HUES6 (cell line): ENCODE results near the gene ODAD3.
"Not testable (repeated sequence)": the region's sequence is repeated elsewhere in the genome, so short reads cannot be mapped to it uniquely, and the experiment has no call there.

Experiments used
- H3K27ac ChIP-seq: 2 replicates; pipeline ENCODE4 v1.7.0; 2013; ENCODE audit warnings: low read depth, mild to moderate bottlenecking, low read length, inconsistent platforms
- H3K27me3 ChIP-seq: 2 replicates; pipeline ENCODE4 v1.6.1; 2013; ENCODE audit warnings: low read length; ENCODE audit not compliant: control insufficient read depth, insufficient read depth
- H3K36me3 ChIP-seq: 2 replicates; pipeline ENCODE4 v1.6.1; 2013; ENCODE audit warnings: low read length; ENCODE audit not compliant: control insufficient read depth, insufficient read depth
- H3K4me1 ChIP-seq: 2 replicates; pipeline ENCODE4 v1.6.1; 2013; ENCODE audit warnings: low read length; ENCODE audit not compliant: control insufficient read depth, insufficient read depth
- H3K4me3 ChIP-seq: 2 replicates; pipeline ENCODE4 v1.5.1; 2013; ENCODE audit warnings: low read depth, low read length
- H3K9ac ChIP-seq: one replicate; pipeline ENCODE4 v1.6.1; 2013; ENCODE audit warnings: mild to moderate bottlenecking, low read length
- H3K9me3 ChIP-seq: 2 replicates; pipeline ENCODE4 v1.6.1; 2013; ENCODE audit warnings: low read depth, low read length; ENCODE audit not compliant: control insufficient read depth, insufficient read depth

Gene ODAD3

GRCh38 chr19:11475861-11476260 is 40.9 kb upstream of the ODAD3 start:
- no peak overlapping the region for H3K4me3 ChIP-seq
- H3K27me3 ChIP-seq: peaks cover 29% of the 10 kb centered on the region
- no peak overlapping the region for H3K27ac ChIP-seq
- no peaks in the 10 kb centered on the region for H3K4me1 ChIP-seq
- no peak overlapping the region for H3K9ac ChIP-seq
- no peaks in the 10 kb centered on the region for H3K9me3 ChIP-seq
- H3K36me3 ChIP-seq: no peaks in the 10 kb centered on the region

GRCh38 chr19:11475343-11475742 is 40.4 kb upstream of the ODAD3 start:
- H3K4me1 ChIP-seq, H3K9ac ChIP-seq, H3K36me3 ChIP-seq, H3K27ac ChIP-seq, H3K9me3 ChIP-seq, H3K4me3 ChIP-seq: not testable (repeated sequence)
- peaks cover 24% of the 10 kb centered on the region for H3K27me3 ChIP-seq

GRCh38 chr19:11473725-11474124 is 38.8 kb upstream of the ODAD3 start:
- Histone ChIP-seq H3K9me3 (no peaks in the 10 kb centered on the region), H3K4me3 (no peak overlapping the region), H3K4me1 (no peaks in the 10 kb centered on the region), H3K36me3 (no peaks in the 10 kb centered on the region), H3K9ac (no peak overlapping the region), H3K27ac (no peak overlapping the region), H3K27me3 (peaks cover 10% of the 10 kb centered on the region)

- H3K4me1 ChIP-seq, H3K9ac ChIP-seq, H3K36me3 ChIP-seq, H3K4me3 ChIP-seq, H3K9me3 ChIP-seq, H3K27me3 ChIP-seq, H3K27ac ChIP-seq: not testable (repeated sequence)
Measured at GRCh38 chr19:11468266-11468845, 33.4 kb upstream of the ODAD3 start.

GRCh38 chr19:11465600-11465999 is 30.7 kb upstream of the ODAD3 start:
- H3K27me3 ChIP-seq: no peaks in the 10 kb centered on the region
- no peak overlapping the region for H3K27ac ChIP-seq

GRCh38 chr19:11464333-11465265 is 29.7 kb upstream of the ODAD3 start:
- no peak overlapping the region for H3K4me3 ChIP-seq
- H3K9ac ChIP-seq: no peak overlapping the region
- H3K4me1 ChIP-seq: peaks cover 8% of the 10 kb centered on the region
- no peaks in the 10 kb centered on the region for H3K36me3 ChIP-seq
- H3K9me3 ChIP-seq: no peaks in the 10 kb centered on the region
- H3K27ac ChIP-seq: no peak overlapping the region
- no peaks in the 10 kb centered on the region for H3K27me3 ChIP-seq

More at GRCh38 chr19:11465600-11465999, 30.7 kb upstream of the ODAD3 start:
- H3K4me3 ChIP-seq: no peak overlapping the region
- no peaks in the 10 kb centered on the region for H3K9me3 ChIP-seq
- H3K36me3 ChIP-seq: no peaks in the 10 kb centered on the region
- H3K4me1 ChIP-seq: peaks cover 8% of the 10 kb centered on the region
- no peak overlapping the region for H3K9ac ChIP-seq

GRCh38 chr19:11463391-11463790 is 28.5 kb upstream of the ODAD3 start:
- no peaks in the 10 kb centered on the region for H3K9me3 ChIP-seq
- H3K9ac ChIP-seq: no peak overlapping the region
- no peaks in the 10 kb centered on the region for H3K36me3 ChIP-seq
- H3K27ac ChIP-seq: no peak overlapping the region
- no peak overlapping the region for H3K4me3 ChIP-seq
- no peaks in the 10 kb centered on the region for H3K27me3 ChIP-seq
- H3K4me1 ChIP-seq: peaks cover 8% of the 10 kb centered on the region

- Histone ChIP-seq H3K27me3 (no peaks in the 10 kb centered on the region), H3K36me3 (no peaks in the 10 kb centered on the region), H3K4me1 (peaks cover 14% of the 10 kb centered on the region), H3K9ac (no peak overlapping the region), H3K27ac (no peak overlapping the region), H3K9me3 (no peaks in the 10 kb centered on the region), H3K4me3 (no peak overlapping the region)
Measured at GRCh38 chr19:11461453-11461852, 26.5 kb upstream of the ODAD3 start.

GRCh38 chr19:11460207-11460606 is 25.3 kb upstream of the ODAD3 start:
- Histone ChIP-seq H3K9me3 (no peaks in the 10 kb centered on the region), H3K27ac (no peak overlapping the region), H3K27me3 (no peaks in the 10 kb centered on the region), H3K36me3 (no peaks in the 10 kb centered on the region), H3K9ac (no peak overlapping the region), H3K4me3 (no peak overlapping the region), H3K4me1 (peaks cover 6% of the 10 kb centered on the region)

GRCh38 chr19:11458912-11459311 is 24.0 kb upstream of the ODAD3 start:
- not testable (repeated sequence) for H3K27me3 ChIP-seq, H3K4me1 ChIP-seq, H3K27ac ChIP-seq, H3K4me3 ChIP-seq, H3K9me3 ChIP-seq, H3K9ac ChIP-seq, H3K36me3 ChIP-seq

GRCh38 chr19:11458236-11458900 is 23.4 kb upstream of the ODAD3 start:
- no peaks in the 10 kb centered on the region for H3K36me3 ChIP-seq
- H3K4me3 ChIP-seq: no peak overlapping the region
- H3K4me1 ChIP-seq: peaks cover 8% of the 10 kb centered on the region
- no peak overlapping the region for H3K9ac ChIP-seq
- no peaks in the 10 kb centered on the region for H3K27me3 ChIP-seq
- H3K9me3 ChIP-seq: no peaks in the 10 kb centered on the region
- H3K27ac ChIP-seq: no peak overlapping the region
